ENCODE measurements around the gene PIGX.

The PIGX gene

DNA sequence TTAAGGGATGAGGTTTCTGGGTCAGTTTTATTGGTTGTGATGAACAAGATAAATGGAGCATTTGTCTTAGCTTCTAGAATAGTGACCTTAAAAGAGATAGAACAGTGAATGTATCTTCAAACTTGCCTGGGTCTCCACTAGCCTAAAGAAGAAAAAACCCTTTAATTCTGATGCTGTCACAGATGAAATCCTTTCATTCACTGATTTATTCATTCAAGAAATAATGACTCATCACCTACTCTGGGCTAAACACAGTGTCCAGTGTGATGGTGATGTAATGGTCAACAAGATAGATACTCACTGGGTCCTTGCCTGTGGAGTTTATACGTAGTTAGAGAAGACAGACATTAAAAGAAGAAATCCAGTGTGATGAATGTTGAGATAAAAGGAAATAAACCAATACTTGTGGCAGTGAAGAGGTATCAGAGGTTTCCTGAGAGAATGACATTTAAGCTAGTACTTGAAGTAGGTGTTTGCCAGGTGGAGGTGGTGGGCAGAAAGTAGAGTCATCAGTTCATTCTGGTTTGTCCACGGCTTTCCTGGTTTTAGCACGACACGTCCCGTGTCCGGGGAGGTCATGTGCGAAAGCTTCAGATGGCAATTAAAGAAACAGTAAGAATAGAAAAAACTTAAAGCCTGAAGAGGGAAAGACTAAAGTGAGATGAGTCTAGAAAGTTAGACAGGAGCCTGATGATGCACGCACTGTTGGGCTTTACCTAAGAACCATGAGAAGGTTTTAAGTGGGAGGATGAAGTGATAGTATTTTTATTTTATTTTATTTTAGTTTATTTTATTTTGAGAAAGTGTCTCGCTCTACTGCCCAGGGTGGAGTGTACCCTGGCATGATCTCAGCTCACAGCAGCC is 45.9 kb downstream of the PIGX start:
- DNase-seq (ENCODE audit: low read depth), result no peak

DNA sequence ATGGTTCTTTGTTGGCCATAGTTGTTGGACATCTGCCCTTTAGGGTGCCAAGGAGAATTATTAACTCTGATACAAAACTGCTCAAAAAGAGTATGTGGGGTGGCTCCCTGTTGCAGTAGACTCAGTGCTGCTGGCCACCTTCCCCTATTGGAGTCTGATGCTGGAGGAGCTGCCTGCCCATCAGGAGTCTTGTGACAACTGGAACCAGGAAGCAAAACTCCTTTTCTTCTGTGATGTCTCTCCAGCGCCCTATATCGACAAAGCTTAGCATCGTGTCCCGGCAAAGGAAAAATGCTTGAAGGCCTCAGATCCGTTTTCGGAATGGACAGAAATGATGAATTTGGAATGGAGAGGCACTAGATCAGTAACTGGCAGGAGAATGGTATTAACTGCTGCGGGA is 51.0 kb downstream of the PIGX start:
- DNase-seq (ENCODE audit: low read depth), result no peak

DNA sequence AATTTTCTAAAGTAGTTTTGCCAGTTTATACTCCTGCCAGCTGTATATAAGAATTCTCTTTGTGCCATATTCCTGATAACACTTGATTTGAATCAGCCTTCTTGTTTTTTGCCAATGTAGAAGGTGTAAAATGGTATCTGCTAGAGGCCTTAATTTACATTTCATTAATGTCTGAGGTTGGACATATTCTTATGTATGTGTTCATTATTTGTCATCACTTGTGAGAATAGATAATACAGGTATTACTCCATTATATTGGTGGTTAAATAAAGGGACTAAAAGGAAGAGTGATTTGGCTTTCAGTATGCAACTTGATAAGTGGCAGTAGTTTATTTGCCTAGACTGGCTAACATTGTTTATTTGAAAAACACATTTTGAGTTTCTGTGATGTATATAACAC is 53.3 kb downstream of the PIGX start:
- no peak for DNase-seq (ENCODE audit: low read depth)

DNA sequence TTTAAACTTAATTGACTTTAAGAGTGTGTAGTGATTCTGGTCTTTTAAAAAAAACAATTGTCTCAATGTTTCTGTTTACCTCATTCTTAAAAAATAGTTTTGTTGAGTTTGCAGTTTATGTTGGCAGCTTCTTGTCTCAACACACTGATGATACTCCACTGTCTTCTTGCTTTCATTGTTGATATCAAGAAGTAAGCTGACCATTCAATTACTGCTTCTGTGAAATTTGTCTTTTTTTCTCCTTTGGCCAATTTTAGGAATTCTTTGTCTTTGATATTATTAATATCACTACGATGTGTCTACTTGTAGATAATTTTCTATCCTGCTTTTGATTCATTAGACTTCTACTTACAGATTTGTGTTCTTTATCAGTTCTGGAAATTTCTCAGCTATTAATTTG is 58.9 kb downstream of the PIGX start:
- no peak for DNase-seq (ENCODE audit: low read depth)

DNA sequence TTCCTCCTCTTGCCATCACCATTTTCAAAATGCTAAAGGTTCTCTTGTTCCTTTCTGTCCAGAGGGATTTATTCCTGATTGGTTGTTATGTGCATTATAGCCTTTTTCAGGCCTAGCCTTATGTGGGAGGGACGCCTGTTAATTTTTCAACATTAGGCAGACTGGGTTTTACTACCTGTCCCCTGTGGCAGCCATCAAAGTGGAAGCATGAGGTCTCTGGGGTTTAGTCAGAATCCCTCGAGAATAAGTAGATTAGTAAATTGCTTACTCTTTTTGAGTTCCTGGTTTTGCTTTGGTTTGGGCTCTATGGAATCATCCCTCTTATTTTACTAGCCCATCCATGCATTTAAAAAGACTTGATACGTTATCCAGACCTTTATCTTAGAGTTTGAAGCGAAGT is 59.9 kb downstream of the PIGX start:
- no peak for DNase-seq (ENCODE audit: low read depth)

DNA sequence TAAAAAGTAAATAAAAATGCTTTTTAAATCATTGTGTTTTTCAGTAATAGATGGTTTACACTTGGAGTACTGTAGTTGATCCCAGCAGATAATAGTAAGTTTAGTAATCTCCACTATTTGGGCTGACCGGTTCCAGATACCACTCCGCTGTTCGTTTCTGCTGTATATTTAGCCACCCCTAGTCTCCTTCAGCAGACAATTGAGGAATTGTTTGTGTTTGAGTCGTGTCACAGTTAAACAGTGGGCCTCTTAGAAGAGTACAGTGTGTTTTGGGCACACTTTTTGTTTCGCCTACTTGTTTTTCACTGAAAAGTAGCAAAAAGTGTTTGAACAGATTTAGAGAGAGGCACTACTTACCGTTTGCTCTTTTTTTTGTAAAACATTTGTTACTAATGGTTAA is 60.7 kb downstream of the PIGX start:
- no peak for DNase-seq (ENCODE audit: low read depth)

DNA sequence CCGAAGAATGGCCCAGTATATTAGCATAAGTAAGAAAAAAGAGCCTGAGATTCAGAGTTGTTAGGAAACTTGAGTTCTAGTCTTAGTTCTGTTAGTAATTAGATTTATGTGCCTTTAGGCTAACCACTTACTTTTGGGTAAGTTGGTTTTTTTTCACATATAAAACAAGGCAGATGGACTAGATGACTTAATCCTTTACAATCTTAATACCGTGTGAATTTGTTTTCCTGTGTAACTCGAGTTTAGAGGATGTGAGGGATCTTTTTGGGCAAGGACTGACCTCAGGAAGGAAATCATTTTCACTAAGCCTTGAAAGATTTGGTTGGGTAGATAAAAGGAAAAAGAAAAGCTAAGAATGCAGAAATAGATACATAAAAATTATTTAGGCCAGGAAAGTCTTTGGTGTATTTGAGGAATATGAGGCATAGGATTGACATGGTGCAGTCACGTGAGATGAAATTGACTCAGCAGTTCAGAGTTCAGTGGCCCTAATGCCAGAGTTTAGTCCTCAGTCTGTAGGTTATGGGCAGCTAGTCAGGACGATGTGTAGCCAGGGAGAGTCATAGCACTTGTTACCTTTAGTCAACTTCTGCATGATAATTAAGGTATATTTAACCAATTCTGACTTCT is 62.1 kb downstream of the PIGX start:
- DNase-seq (ENCODE audit: low read depth), result no peak

DNA sequence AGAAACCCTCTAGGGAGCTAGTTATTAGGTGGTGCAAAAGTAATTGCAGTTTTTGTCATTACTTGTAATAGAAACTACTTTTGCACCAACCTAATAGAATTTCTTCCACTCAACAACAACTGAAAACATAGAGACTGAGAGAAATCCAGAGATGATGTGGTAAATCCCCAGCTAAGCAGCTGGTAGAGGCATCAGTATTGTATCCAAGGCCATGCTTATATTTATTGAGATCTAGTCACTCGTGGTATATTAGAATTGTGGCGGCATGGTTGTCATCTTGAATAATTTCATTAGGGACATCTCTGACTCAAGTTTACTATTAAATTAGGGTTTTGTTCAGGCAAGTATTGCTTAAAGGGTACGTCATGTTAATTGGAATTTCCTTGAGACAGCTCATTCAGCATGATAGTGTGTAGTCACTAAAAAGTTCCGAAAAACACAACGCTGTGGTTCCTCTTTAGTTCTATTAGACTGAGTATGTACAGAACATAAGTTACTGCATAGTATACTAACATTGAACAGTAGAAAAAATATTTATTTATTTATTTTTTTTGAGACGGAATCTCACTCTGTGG is 62.8 kb downstream of the PIGX start:
- DNase-seq (ENCODE audit: low read depth), result no peak

DNA sequence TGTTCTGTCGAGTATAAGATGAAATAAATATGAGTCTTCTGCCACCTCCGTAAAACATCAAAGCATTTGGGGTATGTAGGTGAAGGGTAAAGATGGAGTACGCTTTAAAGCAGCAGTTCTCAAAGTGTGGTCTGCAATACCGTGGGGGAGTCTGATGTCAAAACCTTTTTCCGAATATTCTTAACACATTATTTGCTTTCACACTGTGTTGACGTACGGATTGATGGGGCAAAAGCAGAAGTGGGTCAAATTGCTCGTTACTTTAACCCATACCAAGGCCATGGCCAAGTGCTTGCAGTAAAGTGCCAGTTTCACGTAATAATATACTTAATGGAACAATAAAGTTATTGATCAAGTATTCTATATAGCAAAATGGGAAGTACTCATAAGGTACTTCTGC is 63.8 kb downstream of the PIGX start:
- no peak for DNase-seq (ENCODE audit: low read depth)

DNA sequence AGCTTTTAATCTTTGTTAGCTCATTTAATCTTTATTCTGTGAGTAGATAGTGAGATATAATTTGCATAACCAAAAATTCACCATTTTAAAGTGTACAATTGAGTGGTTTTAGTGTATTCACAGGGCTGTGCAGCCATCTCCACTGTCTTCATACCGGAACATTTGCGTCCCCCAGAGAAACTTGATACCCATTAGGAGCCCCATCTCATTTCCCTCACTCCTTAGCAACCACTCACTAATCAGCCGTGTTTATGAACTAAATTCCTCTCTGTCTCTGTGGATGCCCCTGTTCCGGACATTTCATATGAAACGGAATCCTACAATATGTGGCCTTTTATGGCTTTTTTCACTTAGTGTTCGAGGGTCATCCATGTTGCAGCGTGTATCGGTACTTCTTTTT is 65.7 kb downstream of the PIGX start:
- no peak for DNase-seq (ENCODE audit: low read depth)

DNA sequence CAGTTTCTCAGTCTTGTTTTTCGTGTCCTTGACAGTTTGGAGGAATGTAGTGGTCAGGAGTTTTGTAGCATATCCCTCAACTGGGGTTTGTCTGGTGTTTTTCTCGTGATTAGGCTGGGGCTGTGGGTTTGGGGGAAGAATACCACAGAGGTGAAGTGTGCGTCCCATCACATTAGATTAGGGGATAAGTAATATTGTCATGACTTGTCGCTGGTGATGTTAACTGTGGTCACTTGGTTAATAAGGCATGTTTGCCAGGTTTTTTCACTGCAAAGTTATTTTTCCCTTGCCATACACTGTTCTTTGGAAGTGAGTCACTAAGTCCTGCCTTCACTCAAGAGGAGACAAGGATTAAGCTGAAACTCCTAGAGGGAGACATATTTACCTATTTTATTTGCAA is 66.6 kb downstream of the PIGX start:
- no peak for DNase-seq (ENCODE audit: low read depth)

DNA sequence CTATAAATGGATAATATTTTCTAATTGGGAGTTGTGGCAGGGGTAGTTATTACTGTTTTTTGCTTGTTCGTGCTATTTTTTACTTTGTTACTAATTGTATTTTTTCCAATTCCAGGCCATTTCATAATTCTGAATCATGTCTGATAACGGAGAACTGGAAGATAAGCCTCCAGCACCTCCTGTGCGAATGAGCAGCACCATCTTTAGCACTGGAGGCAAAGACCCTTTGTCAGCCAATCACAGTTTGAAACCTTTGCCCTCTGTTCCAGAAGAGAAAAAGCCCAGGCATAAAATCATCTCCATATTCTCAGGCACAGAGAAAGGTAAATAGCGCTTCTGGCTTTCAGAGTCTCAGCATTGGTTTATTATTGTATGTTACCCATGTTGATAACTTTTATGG is 70.3 kb downstream of the PIGX start:
- DNase-seq (ENCODE audit: low read depth), result no peak
